K562 (cell line): Measurements from ENCODE around the gene SLC10A2.

Experiments used
- HDAC2 ChIP-seq: fragments of 450-650 bp; IDR thresholded peaks from 2 replicates; pipeline ENCODE4 v1.6.1; 2016; ENCODE audit warnings: mild to moderate bottlenecking
- YBX1 ChIP-seq: fragments of 450-650 bp; IDR thresholded peaks from 2 replicates; pipeline ENCODE4 v1.7.1; 2016; ENCODE audit warnings: mild to moderate bottlenecking
- TF ChIP-seq, protein P1 (sequence below): fragments of 150-350 bp; IDR thresholded peaks from 2 replicates; pipeline ENCODE4 v1.6.1; 2014; ENCODE audit warnings: low read depth, mild to moderate bottlenecking, low read length, borderline replicate concordance

GRCh38 chr13:103018556-103018955 is 47.7 kb downstream of the SLC10A2 start:
- TF ChIP-seq, protein P1, sequence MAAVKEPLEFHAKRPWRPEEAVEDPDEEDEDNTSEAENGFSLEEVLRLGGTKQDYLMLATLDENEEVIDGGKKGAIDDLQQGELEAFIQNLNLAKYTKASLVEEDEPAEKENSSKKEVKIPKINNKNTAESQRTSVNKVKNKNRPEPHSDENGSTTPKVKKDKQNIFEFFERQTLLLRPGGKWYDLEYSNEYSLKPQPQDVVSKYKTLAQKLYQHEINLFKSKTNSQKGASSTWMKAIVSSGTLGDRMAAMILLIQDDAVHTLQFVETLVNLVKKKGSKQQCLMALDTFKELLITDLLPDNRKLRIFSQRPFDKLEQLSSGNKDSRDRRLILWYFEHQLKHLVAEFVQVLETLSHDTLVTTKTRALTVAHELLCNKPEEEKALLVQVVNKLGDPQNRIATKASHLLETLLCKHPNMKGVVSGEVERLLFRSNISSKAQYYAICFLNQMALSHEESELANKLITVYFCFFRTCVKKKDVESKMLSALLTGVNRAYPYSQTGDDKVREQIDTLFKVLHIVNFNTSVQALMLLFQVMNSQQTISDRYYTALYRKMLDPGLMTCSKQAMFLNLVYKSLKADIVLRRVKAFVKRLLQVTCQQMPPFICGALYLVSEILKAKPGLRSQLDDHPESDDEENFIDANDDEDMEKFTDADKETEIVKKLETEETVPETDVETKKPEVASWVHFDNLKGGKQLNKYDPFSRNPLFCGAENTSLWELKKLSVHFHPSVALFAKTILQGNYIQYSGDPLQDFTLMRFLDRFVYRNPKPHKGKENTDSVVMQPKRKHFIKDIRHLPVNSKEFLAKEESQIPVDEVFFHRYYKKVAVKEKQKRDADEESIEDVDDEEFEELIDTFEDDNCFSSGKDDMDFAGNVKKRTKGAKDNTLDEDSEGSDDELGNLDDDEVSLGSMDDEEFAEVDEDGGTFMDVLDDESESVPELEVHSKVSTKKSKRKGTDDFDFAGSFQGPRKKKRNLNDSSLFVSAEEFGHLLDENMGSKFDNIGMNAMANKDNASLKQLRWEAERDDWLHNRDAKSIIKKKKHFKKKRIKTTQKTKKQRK, result no peak
- TF ChIP-seq YBX1 (no peak), HDAC2 (no peak)
